Embryonic facial prominence (tissue), 1 donor: ENCODE results near the gene NTM.

ENCODE experiments used
- DNase-seq: peaks from one replicate; pipeline ENCODE4 v3.0.0-alpha.2; 2016; ENCODE audit errors: extremely low spot score

Gene NTM

DNA sequence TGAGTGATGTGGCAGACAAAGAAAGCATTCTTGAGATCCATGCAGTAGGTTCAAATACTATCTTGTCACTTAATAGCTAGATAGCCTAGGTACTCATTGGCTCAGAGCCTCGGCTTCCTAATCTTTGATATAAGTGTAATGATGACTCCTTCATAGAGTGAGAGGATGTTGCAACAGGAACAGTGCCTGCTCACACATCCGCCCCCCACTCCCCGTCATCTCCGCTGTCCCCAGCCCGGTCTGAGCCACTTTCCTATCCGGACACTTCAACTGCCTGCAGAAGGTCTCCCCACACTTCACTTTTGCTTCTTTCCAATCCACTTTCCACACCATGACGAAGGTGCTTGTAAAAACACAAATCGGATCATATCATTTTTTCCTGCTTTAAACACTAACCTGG, 128.8 kb downstream of the NTM start:
- DNase-seq, result no peak

DNA sequence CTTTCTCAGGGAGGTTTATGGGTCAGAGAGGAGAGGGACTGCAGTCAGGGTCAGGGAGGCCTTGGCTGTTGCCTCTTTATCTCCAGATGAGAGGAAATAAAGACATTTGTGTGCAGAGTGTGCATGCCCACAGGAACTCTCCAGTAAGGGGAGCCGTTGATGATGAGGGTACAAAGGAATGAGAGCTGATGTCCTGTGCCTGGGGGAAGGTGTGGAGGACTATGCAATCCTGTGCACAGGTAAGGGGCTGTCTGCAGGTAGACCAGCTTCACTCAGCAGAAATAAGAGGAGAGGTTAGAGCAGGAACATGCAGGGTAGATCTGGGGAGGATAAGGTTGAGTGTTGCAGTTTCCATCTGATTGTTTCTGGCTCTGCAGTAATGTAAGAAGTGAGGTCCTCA, 132.6 kb downstream of the NTM start:
- no peak for DNase-seq

DNA sequence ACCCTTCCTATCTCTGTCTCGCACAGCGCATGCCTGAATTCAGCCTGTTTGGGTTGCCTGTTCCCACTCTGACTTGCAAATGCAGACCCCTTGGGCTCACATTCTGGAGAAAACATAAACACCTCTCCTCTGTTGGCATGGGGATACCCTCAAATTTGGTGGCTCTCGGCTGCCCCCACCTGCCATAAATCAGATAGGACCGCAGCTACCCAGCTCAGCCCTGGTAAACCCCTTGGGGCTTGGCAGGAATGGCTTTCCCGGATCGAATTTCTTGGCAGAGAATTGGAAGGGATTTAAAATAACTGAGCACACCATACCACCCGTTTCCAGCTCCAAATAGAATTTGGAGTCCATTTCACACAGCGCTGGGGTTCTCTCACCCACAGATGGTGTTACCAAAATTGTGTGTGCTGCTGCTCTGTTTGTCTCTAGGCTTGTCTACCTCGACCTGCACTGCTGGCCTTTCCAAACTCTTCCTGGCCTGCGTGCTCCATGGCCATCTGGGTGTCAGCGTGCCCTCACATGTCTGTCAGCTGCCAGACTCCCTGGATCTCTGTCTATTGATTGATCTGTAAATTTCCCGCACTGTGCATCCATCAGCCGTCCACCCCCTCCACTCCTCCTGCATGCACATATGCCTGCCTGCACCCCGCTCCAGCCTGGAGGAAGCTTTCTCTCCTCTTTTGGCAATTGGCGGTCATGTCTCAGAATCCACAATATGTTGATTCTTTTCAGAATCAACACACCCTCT, 134.0 kb downstream of the NTM start:
- peak; percentile 32 for DNase-seq

DNA sequence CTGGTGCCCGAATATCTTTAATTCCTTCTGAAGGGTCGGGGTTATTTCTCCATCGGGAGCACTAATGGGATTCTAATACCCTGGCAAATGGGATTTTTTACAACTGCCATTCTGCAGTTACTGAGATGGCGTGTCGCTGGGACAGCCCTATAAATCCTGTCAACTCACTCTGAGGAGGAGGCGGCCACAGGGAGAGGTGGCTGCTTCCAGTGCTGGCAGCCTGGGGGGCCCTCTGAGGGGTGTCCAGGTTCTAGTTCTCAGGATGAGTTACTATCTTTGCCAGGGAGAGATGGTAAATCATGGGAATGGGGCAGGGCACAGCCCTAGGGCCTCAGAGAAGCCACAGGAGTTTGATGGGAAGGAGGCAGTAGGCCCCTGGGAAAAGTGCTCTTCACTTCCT, 135.9 kb downstream of the NTM start:
- DNase-seq, result no peak

DNA sequence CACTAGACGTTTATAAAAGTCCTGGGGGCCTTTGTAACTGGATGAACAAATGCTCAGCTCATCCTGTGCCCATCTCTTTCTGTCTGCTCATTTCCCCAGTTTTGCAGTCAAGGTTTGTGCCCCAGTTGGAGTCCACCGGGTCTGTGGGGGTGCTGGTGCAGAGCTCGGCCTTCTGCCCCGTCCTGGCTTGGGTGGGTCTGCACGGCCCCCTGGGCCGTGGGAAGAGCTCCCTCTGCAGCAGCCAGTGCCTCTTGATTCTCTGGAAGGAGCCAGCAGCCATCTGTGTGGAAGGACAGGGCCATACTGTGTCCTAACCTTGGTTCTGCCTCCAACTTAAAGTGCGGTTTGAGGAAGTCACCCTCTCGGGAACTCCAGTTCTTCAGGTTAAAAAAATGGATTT, 140.2 kb downstream of the NTM start:
- DNase-seq, result no peak

DNA sequence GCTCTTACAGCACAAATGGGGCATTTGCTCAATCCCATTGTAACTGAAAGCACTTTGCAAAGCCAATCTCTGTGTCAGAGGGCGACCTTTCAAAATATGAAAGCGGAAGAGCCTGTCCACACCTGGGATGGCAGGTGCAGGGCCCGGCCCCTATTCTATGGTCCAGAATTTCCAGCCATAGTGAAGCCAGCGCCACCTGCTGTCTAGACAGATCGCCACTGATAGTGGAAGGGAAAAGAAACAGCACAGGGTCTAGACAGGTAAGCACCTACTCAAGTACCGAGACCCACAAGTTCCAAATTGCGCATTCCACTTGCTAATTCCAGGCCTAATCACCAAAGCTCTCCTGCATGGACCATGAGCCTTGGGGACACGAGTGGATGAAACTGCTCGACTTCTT, 141.4 kb downstream of the NTM start:
- no peak for DNase-seq

DNA sequence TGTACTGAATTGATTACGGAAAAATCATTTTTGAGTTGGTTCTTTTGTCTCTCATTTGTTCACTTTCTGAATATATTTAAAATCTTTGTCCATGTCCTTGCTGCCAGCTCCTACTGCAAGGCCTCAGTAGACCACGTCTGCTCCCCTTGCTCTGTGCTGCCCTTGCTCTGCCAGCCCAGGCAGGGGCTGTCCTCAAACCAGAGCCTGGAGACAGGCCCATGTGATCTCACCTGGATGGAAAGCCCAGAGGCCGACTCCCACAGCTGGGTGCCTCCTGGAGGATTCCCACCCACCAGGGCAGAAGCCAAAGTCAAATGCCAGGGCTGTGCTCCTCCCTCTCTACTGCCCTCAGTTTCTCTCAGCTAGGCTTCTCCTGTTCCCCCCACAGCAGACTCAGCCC, 141.8 kb downstream of the NTM start:
- no peak for DNase-seq

DNA sequence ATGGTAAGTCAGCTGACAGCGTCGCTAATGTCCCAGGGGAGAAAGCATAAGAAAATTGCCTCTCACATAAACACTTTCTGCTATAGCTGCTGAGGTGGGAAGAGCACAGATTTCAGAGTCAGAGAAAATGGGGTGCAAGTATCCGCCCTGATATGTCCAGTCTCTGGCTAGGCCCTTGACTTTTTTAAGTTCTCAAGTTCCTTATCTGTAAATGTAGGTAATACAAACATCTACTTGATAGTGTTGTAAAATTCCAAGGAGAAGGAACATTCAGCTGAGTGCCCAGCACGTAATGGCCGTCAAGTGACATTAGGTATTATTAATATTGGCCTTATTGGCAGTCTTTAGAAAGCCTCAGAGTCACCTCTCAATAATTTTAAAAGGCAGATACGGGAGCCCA, 143.6 kb downstream of the NTM start:
- DNase-seq, result no peak

DNA sequence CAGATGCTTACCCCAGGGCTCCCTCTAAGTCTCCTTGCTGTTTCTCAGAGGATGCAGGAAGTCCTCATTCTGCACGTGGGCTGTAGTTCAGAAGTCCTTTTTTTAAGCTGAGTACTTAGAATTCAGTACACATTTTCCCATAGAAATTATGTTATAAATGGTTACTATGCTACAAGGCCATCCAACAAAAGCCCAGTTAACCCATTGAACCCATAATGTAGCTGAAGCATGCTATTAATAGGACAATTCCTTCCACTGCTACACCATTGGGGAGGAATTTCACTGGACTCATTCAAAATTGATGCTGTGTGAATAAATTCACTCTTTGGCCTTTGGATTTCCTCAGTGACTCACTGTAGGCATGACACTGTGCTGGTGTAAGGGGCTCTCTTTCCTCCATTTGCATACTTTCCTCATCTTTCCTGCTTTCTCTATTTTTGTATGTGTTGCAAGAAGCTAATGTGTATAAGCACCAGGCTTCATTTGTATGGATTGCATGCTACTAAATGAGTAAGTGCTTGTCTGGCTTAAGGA, 148.0 kb downstream of the NTM start:
- no peak for DNase-seq

DNA sequence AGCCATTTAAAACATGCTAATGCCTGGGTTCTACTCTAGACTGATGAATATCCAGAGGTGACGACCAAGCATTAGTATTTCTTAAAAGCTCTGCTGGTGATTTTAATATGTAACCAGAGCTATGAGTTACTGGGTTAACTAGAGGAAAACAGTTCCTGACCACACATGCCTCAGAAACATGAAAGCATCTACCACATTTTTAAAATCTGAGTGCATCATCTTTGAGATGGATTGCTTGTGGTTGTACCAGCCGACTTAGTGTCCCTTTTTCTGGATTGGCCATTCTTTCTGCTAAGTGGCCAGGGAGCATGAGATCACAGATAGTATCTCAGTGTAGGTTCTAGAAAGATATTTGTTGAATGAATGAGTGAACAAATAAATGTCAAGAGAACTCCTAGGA, 152.4 kb downstream of the NTM start:
- no peak for DNase-seq

DNA sequence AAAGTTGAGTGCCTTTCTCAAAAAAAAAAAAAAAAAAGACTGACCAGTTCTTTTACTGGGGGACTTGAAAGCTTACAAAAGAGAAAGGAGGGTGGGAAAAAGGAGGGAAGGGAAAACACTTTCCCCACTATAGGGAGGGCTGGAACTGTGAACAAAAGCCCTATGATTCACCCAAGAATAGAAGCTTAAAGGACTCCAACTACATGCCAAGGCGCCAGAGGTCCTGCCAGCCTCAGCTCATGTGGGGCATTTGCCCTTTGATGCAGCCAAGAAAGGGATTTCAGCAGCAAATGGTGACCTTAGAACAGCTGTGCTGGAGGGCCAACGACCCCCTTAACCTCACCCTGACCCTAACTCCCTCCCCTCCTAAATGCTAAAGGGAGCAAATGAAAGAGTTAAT, 160.0 kb downstream of the NTM start:
- no peak for DNase-seq

DNA sequence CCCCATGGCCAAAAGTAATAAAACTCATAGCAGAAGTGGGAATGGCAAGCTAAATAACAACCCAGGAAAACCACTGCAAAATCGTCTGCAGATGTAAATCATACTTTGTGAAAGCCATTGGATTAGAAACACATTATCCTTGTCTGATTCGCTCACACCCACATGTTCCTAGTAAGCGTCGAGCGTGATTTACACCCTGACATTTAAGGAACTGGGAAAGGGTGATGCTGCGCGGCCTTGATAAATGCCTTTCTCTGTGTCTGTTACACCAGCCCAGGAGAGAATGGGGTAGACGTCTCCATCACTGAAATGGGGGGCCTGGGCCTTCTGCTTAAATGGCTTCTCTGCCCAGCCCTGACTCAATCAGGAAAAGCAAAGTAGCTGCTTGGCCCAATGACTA, 162.7 kb downstream of the NTM start:
- peak; percentile 16 for DNase-seq

DNA sequence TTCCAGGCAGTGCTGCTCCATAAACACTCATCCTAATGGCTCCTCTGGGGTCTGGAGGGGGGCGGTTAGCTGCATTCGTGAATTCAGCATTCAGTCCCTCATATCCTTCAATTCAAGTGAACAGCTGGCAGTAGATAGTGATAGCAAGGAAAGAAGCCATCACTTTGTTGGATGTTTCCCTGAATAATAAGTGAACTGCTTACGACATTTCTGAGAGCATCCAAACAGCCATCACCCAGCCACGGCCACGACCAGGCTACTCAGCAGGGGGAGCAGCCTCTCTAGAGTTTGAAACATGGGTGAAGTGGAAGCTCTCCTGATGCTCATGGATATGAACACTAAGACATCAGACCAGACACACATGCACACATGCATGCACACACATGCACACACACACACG, 163.6 kb downstream of the NTM start:
- no peak for DNase-seq

DNA sequence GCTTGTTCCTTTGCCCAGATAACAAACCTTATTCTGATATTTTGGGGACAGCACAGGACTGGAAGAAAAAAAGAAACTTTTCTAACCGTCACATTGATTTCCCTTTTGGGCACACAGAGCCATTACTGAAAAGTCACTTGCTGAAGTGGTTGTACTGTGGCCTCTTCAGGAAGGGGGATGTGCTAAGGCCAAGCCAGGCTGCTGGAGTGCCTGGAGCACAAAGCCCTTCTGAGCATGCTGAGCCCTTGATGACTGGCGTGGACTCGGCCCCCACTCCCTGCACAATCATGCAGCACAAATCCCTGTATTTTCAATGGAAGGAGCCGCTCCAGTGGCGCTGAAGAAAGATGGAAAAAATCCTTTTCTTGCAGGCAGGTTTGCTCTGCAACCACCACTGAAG, 164.2 kb downstream of the NTM start:
- no peak for DNase-seq

DNA sequence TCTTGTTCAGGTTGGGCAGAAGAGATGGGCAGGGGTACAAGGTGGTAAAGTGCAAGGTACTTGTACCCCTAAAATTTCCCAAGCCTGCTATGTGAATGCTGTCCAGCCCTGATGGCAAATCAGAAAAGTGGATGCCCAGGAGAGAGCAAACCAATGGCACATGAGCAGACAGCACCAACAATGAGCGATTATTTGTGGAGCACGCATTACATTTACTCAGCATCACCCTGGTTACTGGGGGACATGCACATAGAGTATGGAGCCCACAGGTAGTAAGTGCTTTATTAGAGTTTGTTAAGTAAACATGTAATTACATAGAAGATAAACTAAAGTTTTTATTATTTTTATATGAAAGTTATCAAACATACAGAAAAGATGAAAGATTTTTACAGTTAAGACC, 165.7 kb downstream of the NTM start:
- no peak for DNase-seq

DNA sequence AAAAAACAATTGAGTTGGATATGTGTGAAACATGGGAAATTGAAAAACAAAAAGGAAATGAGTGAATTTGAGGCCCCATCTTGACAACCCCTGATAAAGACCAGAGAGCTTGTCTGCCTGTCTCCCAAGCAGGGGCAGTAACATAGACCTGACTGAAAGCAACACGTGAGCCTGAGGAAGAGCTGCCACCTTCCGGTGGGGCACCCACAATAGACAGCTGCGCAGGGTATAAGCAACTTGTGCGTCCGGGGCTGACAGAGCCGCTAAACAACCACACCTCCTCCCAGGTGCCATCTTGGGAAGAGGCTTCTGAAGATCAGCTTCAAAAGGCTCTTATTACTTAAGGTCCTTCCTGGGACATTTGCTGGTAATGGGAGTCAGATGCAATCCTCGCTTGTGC, 166.8 kb downstream of the NTM start:
- DNase-seq, result no peak

DNA sequence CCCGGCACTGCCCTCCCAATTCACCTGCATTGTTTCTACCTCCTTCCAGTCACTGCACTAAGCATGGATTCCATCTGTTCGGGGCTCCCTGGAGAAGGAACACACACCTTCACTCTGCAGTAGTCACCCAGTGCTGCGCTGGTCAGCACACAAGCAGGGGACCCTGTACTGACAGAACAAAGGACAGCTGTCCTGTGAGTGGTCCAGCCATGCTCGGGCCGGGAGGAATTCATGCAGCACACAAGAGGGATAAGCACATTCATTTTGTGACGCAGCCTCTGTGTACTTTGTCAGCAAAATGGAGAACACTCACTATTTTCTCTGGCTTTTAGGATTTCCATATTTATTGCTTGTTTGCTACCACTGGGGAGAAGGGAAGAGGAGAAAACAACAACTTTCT, 167.3 kb downstream of the NTM start:
- no peak for DNase-seq

DNA sequence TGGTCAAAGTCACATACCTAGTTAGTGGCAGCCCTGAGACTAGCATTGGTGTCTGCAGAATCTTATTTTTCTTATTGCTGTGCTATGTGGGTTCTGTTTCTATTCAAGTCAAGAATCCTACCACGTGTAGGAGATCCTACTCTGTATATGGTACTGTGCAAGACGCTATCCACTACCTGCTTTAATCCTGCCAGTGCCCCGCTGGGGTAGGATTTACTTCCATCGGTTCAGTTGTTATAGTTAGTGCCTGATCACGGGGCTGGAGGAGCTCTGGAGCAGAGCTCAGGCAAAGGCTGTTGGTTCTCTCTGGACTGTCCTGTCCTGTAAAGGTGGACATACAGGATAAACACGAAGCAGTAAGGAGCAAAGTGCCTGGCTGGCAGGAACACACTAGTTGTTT, 167.9 kb downstream of the NTM start:
- DNase-seq, result no peak

DNA sequence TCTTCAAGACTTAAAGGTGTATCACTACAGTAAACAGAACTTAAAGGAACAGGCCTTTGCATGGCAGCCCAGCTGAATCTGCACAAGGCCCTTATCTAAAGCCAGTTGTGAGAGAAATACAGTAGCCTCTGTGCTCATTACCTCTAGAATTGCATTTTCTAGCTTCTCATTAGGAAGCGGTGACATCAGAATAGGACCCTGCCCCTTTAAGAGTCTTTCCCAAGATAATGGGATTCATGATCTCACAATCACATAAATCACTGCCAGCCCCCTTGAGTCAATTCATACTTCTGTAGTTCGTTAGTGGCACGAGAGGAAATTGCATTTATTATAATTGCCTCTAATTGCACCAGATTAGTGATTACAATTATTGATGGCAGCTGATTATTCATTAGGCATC, 170.3 kb downstream of the NTM start:
- no peak for DNase-seq

DNA sequence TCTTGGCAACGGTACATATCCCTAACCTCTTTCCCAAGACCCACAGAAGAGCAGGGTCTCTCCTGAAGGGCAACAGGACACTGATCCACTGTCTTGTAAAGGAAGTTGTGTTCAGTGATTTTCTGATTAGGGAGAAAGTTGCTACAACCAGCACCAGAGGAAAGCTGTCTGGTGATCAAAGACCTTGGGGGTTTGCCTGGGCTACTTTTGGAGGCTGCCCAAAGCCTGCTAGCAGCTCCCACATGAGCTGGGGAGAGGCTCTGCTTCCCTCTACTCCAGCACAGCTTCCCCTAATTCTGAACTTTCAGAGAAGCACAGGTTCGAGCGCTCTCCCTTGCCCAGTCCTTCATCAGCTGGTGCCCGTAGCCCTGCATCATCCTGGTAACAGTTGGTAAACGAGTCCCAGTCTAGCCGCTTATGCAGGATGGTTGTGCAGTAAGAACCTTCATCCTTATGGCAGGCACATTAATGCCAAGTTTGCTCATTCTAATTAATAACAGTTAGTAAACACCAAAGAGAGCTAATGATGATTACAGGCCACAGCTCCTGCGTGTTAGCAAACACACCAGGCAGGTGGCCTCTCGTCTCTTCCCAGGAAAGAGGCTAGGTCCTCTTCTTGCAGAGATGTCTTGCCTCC, 173.1 kb downstream of the NTM start:
- no peak for DNase-seq

DNA sequence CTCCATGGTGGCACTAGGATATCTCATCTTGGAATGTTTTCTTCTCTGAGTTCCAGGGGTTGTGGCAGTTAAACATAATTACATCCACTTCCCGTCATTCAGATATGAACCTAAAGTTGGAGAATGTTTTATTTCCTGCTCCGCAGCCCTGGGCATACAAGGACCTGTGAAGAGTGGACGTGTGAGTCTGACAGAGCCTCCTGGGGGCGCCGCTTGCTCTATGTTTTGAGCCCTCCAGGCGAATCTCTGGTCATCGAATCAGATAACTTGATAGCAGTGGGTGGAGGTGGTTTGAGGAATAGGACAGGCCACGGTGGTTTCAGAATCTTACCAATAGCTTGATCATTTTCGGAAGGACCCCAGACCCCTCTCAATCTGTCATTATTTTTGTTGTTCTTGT, 174.2 kb downstream of the NTM start:
- DNase-seq, result no peak

DNA sequence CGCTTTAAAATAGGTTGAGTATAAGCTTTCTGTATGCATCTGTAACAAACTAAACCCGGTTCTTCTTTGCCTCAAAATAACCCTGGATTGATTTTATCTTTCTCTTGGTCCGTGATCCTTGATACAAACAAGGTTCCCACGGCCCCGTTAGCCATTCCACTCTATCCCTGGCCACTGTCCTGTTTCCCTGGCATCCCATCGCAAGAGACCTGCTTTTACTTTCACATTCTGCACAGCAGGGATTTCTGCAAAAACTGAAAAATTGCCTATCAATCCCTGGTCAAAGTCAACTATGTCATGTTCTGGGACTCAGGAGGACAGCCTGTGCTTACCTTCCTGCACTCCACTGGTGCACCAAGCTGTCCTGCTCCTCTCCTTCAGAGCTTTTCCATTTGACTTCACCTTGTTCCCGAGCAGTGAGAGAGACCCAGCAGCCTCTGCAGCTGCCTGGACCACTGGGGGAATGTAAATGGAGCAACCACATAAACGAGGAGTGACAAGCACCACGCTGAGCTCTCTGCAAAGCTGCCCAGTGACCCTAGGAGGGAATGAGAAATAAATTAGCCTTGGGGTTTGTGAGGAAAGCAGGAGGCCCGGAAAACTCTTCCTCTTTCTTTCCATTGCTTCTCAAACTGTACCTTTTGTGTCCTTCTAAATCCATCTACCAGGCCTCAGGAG, 175.9 kb downstream of the NTM start:
- no peak for DNase-seq

DNA sequence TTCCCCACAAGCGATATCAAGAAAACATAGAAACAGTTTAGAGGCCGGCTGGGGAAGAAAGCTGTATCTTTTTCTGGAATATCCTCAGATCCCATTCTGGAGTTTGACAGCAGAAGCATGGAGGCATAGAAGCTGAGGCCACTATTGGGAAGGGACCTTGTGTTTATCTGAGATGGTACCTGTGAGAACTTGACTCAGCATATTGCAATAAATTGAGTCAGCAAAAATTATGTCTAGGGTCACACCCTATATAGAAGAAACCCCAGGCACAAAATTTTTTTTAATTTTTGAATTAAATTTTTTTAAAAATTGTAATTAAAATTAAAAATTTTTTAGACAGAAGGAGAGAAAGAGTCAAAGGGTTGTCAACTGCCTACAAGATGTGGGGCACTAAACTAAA, 178.7 kb downstream of the NTM start:
- DNase-seq, result no peak
